Heart right ventricle (tissue), 16 donors: ENCODE data around the gene TRIM62. TPM values are rescaled to one million over a fixed set of nuclear protein-coding genes. Genes with fewer than 3 reads are reported as not detected.

Source experiments
- ATAC-seq, 8 donors: fragments of 200-7000 bp; cut with Tn5 transposase; one replicate each; pipeline ENCODE4 v1.9.1; 2020; ENCODE audit warnings: mild to moderate bottlenecking in 8 of 8, moderate library complexity in 8 of 8, moderate number of reproducible peaks in 1 of 8
- DNase-seq, 2 donors: peaks; one replicate each; pipeline ENCODE4 v3.0.0-alpha.2; 2020
- H3K27ac ChIP-seq, 10 donors: fragments of 200-600 bp; sonication (generic) in 2 of 10; one replicate each; pipeline versions ENCODE4 v1.5.0 to v1.8.0; 2020 to 2022; ENCODE audit warnings: mild to moderate bottlenecking in 3 of 10
- H3K27me3 ChIP-seq, 7 donors: fragments of 200-600 bp; one replicate each; pipeline ENCODE4 v1.8.0; 2021 to 2022; ENCODE audit warnings: mild to moderate bottlenecking in 2 of 7
- H3K36me3 ChIP-seq, 9 donors: fragments of 200-600 bp; sonication (generic) in 1 of 9; one replicate each; pipeline versions ENCODE4 v1.5.0 to v1.8.0; 2020 to 2022; ENCODE audit warnings: mild to moderate bottlenecking in 2 of 9
- H3K4me1 ChIP-seq, 9 donors: fragments of 200-600 bp; sonication (generic) in 1 of 9; one replicate each; pipeline versions ENCODE4 v1.5.0 to v1.8.0; 2020 to 2022; ENCODE audit warnings: mild to moderate bottlenecking in 4 of 9
- H3K4me3 ChIP-seq, 10 donors: fragments of 200-600 bp; sonication (generic) in 2 of 10; one replicate each; pipeline versions ENCODE4 v1.5.0 to v1.8.0; 2020 to 2022; ENCODE audit warnings: mild to moderate bottlenecking in 7 of 10, moderate library complexity in 2 of 10
- H3K9me3 ChIP-seq, 11 donors: fragments of 200-600 bp in 10 of 11; sonication (generic) in 2 of 11; one replicate each; pipeline versions ENCODE4 v1.5.0 to v1.8.0; 2013 to 2022; ENCODE audit warnings: mild to moderate bottlenecking in 2 of 11, control low read depth in 1 of 11, moderate library complexity in 1 of 11
- WGBS, 2 donors: extraction: QIAGEN DNeasy Blood & Tissue Kit; methylation state at CpG; one replicate each; pipeline ENCODE4 v1.1.7; 2013; ENCODE audit warnings: inconsistent platforms in 1 of 2; 5-methylcytosine and 5-hydroxymethylcytosine counted together
- intact Hi-C, 10 donors: fragments of 100-400 bp; cut with DNase I; formaldehyde crosslinking; loops; one replicate each; pipeline versions ENCODE4 v1.11.1 to v1.14.2; 2022
- polyA plus RNA-seq, 2 donors: library from polyadenylated mRNA; stranded (reverse); fragments of 200-250 nt; gene quantifications; one replicate each; pipeline ENCODE4 v1.2.3, GENCODE V29; 2013
- total RNA-seq, 10 donors: library from RNA; stranded (reverse); fragmentation: NEBNext Ultra II Directional in 3 of 10; extraction: Animal tissue kit (Norgen Biotek cat#: 25700) in 3 of 10; gene quantifications; one replicate each; pipeline versions ENCODE4 v1.2.1 to v1.2.4, GENCODE V29; 2021 to 2023
- TF ChIP-seq, protein P1 (sequence below), 9 donors: fragments of 200-600 bp; sonication (generic) in 2 of 9; IDR thresholded peaks; one replicate each; pipeline versions ENCODE4 v1.5.0 to v1.8.0; 2021 to 2022; ENCODE audit warnings: antibody characterized with exemption in 9 of 9, mild to moderate bottlenecking in 5 of 9, moderate library complexity in 1 of 9
- donor health status: Arrhythmogenic right ventricular cardiomyopathy.
- donor health status: ischemic (EF 13 %, LVEDD 7.1; RV severe dilation, severe dysfunction).
- donor health status: healthy with polysubstance abuse.
- donor health status: DM: no; HTN: yes; CAD: no.
- donor health status: DM: no; HTN: no; CAD: no.
- donor health status: ischemic (EF 25% LVEDD 6.9; RV normal size, moderate dysfunction).
- donor health status: ischemic (EF 25% LVEDD 5.7; RV mildly dilated, moderate dysfunction).
- donor health status: healthy.
- donor health status: DM: yes; HTN: yes; CAD: no.
- donor health status: Ischemic cardiomyopathy.
- donor health status: ischemic (EF 35%, LVEDD 5.7; RV mildly dilated, moderate dysfunction).
- donor health status: nonischemic (EF 11% LVEDD 7.7; RV severe dilation, severe dysfunction).
- donor health status: DM: yes; HTN: yes; CAD: no.
- donor health status: PGD.
- donor health status: ischemic (EF 29% LVEDD 5.4; RV normal size, mild dysfunction).
- donor health status: nonischemic (EF 23%, LVEDD 6.1; RV moderate dilation, normal function).

The TRIM62 gene
- total and polyA plus RNA-seq, 12 donors, result 2.0 to 3.7 (median 2.6) TPM

DNA sequence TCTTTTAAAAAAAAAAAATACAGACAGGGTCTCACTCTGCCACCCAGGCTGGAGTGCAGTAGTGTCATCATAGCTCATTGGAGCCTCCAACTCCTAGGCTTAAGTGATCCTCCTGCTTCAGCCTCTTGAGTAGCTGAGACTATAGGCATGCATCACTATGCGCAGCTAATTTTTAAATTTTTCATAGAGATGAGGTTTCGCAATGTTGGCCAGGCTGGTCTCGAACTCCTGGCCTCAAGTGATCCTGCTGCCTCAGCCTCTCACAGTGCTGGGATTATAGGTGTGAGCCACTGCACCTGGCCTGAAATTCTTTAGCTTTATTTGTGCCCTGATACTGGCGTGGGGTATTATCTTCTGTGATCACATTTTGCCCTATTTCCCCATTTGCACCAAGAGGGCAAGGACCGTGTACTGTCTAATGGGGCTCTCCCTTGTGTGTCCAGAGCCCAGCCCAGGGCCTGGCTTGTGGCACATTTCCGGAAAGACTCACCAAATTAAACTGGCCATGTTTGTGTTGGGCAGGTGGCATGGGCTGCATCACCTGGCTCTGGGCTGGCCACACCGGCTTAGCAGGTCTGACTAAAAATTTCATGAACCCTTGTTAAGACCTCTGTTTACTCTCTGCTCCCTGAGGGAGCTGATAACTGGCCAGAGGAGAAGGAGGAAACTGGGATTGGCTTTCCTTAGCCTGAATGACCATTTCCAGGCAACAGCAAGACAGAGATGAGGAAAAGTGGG lies 32.2 kb downstream of the TRIM62 start:
- Histone ChIP-seq H3K4me1 (peaks cover 8 to 38% (median 36%) of the 10 kb centered on the region in 9 donors), H3K9me3 (no peaks in the 10 kb centered on the region), H3K27ac (no peak overlapping the region), H3K27me3 (no peaks in the 10 kb centered on the region), H3K4me3 (no peak overlapping the region), H3K36me3 (peaks cover 0 to 56% (median 10%) of the 10 kb centered on the region in 9 donors)
- DNase-seq, result no peak
- 96 to 98% methylated on average over 7 of the region's 7 CpGs for WGBS, 2 donors
- intact Hi-C loops, result loop anchor here in 1 of 10 donors (10.0 kb wide), 1 partner anchor 315 kb away; no protein-coding TSS in a partner anchor
- TF ChIP-seq, protein P1, sequence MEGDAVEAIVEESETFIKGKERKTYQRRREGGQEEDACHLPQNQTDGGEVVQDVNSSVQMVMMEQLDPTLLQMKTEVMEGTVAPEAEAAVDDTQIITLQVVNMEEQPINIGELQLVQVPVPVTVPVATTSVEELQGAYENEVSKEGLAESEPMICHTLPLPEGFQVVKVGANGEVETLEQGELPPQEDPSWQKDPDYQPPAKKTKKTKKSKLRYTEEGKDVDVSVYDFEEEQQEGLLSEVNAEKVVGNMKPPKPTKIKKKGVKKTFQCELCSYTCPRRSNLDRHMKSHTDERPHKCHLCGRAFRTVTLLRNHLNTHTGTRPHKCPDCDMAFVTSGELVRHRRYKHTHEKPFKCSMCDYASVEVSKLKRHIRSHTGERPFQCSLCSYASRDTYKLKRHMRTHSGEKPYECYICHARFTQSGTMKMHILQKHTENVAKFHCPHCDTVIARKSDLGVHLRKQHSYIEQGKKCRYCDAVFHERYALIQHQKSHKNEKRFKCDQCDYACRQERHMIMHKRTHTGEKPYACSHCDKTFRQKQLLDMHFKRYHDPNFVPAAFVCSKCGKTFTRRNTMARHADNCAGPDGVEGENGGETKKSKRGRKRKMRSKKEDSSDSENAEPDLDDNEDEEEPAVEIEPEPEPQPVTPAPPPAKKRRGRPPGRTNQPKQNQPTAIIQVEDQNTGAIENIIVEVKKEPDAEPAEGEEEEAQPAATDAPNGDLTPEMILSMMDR (IDR thresholded peaks at IDR 0.05), result no peak
- ATAC-seq, result no peak

DNA sequence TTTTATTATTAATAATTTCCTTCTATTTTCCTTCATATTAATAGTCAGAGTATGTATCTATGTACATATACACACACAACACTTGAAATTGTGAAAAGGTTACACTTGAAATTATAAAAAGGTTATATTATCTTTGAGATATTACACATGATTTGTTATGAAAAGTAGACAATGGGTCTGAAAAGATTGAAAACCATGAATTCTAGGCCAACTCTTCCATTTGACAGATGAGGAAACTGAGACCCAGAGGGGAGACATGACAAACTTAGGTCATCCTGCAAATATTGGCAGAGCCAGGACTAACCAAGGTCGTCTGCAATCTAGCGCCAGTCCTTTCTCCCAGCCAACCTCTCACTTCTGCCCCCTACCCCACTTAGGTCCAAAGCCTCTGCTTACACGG lies 33.2 kb downstream of the TRIM62 start:
- intact Hi-C loops, result loop anchor here in 1 of 10 donors (10.0 kb wide), 1 partner anchor 316 kb away; no protein-coding TSS in a partner anchor
- 76 to 89% methylated on average over 3 of the region's 3 CpGs for WGBS, 2 donors
- no peak for ATAC-seq

DNA sequence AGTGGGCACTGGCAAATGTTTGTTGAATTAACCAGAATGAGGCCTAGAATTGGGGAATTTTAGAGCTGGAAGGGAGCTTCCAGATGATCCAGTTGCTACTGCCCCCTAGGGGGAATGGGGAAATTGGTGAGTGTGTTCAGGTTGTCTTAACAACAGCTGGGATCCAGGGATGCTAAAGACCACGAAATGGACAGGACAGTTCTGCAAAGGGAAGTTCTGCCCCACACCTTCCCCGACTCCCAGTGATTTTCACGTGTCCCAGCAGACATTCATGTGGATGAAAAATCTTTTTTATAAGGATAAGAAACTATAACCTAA lies 33.9 kb downstream of the TRIM62 start:
- peaks cover 0 to 49% (median 10%) of the 10 kb centered on the region in 9 donors for H3K36me3 ChIP-seq

More for the DNA sequence above, 33.2 kb downstream of the TRIM62 start:
- no peaks in the 10 kb centered on the region for H3K9me3 ChIP-seq
- no peaks in the 10 kb centered on the region for H3K27me3 ChIP-seq
- no peak overlapping the region for H3K4me3 ChIP-seq
- TF ChIP-seq, protein P1 (IDR thresholded peaks at IDR 0.05), result no peak
- H3K36me3 ChIP-seq, result peaks cover 0 to 49% (median 10%) of the 10 kb centered on the region in 9 donors
- no peak overlapping the region for H3K27ac ChIP-seq
- peaks cover 6 to 31% (median 27%) of the 10 kb centered on the region in 9 donors for H3K4me1 ChIP-seq
- DNase-seq, result no peak

DNA sequence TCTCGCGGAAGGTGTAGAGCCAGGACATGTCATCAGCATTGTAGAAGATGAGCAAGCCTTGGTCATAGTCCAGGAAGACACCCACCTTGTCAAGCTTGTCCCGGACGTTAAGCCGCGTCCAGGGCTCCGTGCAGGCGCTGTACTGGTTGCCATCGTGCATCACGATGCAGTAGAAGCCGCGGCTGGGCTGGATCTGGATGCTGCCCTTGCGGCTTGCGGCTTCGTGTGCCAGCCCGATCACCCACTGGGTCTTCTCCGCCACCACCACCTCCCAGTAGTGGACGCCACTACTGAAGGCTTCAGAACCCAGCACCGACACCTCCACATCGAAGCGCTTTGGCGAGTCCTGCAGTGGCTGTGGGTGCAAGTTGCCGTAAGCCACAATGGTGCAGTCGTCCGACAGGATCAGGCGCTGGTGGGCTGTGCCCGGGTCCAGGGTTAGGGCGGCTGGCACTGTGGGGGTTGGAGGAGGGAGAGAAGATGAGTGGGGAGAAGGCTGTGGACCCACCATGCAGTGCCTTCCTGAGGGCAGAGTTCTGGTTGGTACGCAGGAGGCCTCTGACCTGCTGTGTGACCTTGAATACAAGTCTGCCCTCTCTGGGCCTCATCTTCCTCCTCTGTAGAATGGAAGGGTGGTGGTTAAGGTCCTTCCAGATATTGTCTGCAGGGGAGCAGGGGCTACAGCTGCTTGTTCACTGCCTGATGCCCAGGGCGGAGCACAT lies 34.4 kb downstream of the TRIM62 start:
- ATAC-seq, result no peak

More for the DNA sequence above, 33.9 kb downstream of the TRIM62 start:
- peaks cover 7 to 31% (median 23%) of the 10 kb centered on the region in 9 donors for H3K4me1 ChIP-seq
- intact Hi-C loops, result loop anchor here in 1 of 10 donors (10.0 kb wide), 1 partner anchor 317 kb away; no protein-coding TSS in a partner anchor
- no peaks in the 10 kb centered on the region for H3K27me3 ChIP-seq
- no peak overlapping the region for H3K4me3 ChIP-seq
- DNase-seq (no peak), ATAC-seq (no peak)
- no peak overlapping the region for H3K27ac ChIP-seq
- 78 to 84% methylated on average over 3 of the region's 3 CpGs for WGBS, 2 donors
- TF ChIP-seq, protein P1 (IDR thresholded peaks at IDR 0.05), result peak in 2 of 9 donors; percentile 16 to 26
- H3K9me3 ChIP-seq, result no peaks in the 10 kb centered on the region

More for the DNA sequence above, 34.4 kb downstream of the TRIM62 start:
- H3K4me1 ChIP-seq, result peaks cover 4 to 31% (median 23%) of the 10 kb centered on the region in 9 donors
- H3K27ac ChIP-seq, result no peak overlapping the region
- intact Hi-C loops, result loop anchor here in 1 of 10 donors (10.0 kb wide), 1 partner anchor 317 kb away; no protein-coding TSS in a partner anchor
- TF ChIP-seq, protein P1 (IDR thresholded peaks at IDR 0.05), result no peak
- H3K27me3 ChIP-seq, result no peaks in the 10 kb centered on the region
- DNase-seq, result no peak
- WGBS, 2 donors, result 96 to 97% methylated on average over 30 of the region's 30 CpGs
- H3K4me3 ChIP-seq, result no peak overlapping the region
- peaks cover 0 to 49% (median 10%) of the 10 kb centered on the region in 9 donors for H3K36me3 ChIP-seq
- H3K9me3 ChIP-seq, result no peaks in the 10 kb centered on the region
